ENCODE measurements around the gene GH1.
"Not testable (repeated sequence)": the region's sequence is repeated elsewhere in the genome, so short reads cannot be mapped to it uniquely, and the experiment has no call there.

GH1 gene

DNA sequence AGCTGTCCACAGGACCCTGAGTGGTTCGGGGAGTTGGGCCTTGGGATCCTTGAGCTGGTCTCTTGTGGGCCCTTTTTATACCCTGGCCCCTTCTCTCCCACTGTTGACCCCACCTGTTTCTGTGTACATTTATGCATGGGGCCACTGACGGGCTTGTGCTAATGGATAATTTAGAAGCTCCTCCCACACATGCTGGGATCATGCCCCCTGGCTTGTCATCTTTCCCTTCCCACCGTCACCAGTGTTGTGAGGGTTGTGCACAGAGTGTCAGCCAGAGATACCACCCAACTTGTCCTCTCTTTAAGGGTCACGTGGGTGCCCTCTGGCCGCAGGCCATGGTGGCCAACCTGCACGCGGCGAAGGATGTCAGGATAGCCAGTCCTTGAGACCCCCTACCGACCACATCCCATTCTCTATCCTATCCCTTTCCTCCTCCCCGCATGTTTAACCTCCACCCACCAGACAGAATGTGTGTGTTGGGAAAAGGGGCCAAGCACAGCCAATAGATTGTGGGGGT lies at the start of gene GH1:
TSS of gene GH1 (minus strand) at position 51 of the 517 bp plus-strand sequence. CDS start 63 bp downstream, outside the sequence.
- not testable (repeated sequence) for FAIRE-seq

DNA sequence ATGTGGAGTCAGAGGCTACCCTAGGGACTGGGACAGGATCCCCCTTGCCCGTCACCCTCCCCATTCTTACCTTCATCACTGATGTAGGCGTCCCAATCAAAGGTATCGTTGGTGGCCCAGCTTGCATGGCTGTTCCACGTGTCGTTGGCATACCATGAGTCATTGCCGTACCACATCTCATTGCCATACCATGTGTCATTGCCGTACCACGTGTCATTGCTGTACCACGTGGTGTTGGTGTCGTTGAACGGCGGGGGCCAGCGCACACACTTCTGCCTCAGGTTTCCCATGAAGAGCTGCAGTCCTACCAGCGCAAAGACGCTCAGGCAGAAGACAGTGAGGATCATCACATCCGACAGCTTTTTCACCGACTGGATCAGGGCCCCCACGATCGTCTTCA lies 49.3 kb upstream of the GH1 start:
- FAIRE-seq: no peak

DNA sequence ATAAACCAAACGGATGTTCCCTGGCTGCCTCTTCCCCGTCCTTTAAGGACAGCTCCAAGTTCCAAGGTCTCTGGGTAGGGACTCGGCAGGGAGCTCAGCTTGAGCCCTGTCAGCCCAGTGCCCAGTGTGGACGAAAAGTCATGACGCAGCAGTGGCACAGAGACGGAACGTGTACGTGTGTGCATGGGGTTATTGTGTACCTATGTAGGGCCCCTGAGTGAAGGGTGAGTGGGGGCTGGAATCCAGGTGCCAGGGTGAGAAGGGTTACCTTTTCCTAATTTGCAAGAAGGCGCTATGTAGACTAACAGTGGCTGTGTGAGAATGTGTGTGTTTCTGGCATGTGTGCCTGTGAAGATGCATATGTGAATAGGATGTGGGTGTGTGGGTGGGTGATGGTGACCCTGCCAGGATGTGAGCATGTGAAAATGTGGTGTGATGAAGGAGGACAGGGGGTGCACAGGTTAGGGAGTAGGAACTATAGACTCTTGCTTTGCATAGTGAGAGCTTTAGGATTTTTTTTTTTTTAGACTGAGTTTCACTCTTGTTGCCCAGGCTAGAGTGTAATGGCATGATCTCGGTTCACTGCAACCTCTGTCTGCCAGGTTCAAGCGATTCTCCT lies 48.1 kb upstream of the GH1 start:
- FAIRE-seq: no peak

DNA sequence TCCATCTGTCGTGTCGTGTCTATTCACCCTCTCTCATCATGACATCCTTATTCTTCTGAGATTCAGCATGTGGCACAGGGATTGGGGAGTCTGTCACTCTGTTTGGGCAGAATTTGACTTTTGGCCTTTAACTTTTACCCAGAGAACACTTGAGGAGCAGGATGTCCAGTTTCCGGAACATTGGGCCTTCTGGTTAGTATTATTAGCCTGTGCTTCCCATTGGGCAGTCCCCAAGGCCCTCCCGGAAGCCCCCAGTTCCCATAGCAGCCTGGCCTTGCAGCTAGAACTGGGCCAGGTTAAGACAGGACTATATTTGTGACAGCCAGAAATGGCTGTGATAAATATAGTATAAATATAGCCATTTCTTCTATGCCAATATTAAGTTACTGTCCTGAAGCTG lies 44.5 kb upstream of the GH1 start:
- FAIRE-seq: no peak

DNA sequence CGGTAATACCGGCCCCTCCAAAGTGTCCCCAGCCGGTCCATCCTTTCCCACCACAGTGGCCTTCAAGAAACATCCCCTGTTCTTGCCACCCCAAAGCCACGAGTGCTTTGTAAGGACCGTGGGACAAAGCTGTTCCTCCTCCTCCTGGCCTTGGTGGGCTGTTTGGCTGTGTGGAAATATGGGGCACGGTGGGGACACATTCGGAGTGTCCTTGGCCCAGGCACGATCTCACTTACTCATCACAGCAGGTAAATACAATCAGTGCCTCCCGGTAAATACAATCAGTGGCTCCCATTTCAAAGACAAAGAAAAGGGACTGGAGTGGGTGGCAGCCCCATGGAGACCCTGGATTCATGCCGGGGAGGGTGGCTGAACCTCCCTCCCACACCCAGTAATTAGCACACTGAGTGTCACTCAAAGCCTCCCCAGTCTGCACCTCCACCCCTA lies 43.7 kb upstream of the GH1 start:
- FAIRE-seq: no peak

DNA sequence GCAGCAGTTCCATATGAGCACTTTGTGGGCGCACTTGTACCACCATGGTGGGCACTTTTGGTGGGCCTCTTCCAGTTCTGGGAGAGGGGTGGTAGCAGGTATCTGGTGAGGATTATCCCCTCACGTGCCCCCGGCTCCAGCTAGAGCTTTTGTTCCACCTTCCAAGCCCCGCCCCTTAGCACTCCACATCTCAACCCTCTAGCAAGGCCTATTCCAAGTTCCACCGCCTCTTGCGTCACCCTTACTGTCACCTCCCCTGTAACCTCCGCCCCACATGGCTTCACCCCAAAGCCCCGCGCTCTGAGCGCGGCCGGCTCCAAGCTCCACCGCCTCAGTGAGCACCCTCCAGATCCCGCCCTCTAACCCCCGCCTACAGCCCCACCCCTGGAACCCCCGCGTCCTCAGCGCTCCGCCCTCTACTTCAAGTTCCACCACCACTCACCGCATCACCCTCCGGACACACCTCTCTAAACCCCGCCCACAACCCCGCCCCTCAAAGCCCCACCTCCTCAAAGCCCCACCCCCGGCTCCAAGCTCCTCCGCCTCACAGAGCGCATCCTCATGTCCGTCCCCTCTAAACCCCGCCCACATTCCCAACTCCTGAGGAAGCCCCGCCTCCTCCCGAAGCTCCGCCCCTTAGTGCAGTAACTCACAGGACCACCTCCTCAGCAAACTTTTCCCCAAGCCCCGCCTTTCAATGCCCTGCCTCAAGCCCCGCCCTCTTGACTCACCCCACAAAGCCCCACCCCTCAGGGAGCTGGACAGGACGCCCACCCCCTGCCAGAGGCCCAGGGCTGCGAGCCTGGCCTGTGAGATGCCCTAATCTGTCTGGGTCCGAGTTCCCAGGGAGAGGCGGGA lies 42.9 kb upstream of the GH1 start:
- no peak for FAIRE-seq

DNA sequence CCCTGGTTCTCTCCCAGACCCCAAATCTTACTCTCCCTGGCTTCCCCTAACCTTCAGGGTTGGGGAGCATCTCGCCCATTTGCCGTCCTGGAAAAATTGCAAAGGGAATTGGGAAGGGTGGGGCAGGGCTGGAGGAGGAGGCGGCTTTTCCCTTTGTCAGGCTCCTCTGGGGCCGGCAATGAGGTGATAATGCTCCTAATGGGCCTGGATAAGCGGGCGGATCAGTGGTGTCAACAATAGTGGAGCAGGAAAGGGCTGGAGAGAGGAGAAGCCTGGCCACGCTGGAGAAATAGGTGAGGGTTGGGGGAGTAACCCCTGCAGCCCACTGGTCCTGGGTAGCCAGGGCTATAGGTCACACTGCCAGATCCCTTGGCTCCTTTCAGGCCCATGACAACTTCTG lies 41.8 kb upstream of the GH1 start:
- FAIRE-seq: no peak

DNA sequence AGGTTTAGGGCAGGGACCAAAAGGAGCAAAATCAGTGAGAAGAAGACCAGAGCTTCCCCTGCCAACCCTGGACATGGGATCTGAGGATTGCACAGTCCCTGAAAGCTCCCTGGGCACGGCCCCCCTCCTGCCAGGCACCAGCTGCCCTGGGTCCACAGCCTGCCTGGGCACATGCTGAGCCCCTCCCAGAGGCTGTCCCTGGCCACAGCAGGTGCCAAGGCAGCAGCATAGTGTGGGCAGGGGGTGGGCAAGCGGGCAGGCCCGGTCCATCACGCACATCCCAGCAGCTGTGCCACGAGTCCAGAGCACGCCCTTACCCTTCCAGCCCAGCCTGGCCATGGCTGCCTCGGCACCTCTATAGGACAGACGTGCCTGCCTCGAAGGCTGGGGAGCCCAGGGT lies 41.4 kb upstream of the GH1 start:
- FAIRE-seq: no peak

DNA sequence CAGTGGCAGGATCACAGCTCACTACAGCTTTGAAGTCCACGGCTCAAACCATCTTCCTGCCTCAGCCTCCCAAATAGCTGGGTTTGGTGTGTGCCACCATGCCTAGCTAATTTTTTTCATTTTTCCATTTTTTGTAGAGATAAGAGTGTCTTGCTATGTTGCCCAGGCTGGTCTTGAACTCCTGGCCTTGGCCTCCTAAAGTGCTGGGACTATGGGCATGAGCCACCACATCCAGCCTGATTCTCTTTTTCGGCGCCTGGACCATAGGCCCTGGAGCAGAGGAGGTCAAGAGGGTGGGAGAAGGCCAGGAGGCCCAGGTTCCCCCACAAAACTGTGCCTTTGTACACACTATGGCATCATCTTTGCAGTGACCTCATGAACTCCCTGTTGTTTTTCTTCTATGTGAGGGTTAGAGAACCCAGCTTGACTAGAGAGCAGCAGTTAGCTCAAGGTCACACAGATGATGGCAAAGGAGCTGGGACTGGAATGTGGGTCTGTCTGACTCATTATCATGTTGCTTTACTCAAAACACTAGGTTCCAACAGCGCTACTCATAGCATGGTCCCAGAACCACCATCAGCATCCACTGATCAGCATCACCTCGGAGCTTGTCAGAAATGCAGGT lies 37.8 kb upstream of the GH1 start:
- FAIRE-seq: no peak

DNA sequence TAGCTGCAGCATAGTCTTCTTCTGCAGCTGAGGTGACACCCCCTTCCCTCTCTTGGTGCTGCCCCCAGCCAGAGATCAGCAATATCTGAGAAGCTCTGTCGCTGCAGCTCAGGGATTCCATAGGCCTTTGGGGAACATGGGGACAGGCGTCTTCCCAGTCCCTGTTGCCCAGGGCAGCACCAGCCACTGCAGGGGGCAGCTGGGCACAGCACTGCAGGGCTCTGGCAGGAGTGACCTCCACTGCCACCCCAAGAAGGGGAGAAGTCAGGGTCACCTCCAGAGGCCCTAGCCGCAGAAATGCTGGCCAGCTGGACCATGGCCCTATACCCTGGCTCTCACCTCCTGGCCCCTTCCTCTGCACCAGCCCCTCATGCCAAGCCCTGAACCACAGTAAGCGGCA lies 37.2 kb upstream of the GH1 start:
- no peak for FAIRE-seq

DNA sequence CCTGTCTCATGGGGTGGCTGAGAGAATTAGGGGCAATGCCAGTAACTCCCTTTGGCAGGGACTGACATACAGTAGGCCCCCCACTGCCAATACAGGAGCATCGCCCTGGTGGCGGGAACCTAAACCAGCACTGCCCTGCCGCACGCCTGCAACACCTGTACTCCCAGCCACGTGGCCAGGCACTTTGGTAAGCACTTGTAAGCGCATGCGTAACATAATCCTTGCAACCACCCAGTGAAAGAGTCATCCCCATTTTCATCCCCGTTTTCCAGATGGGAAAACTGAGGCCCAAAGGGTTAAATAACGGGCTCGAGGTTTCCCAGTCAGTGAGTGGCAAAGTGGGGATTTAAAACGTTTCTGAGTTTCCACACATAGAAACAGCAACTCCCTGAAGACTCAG lies 36.6 kb upstream of the GH1 start:
- FAIRE-seq: no peak

DNA sequence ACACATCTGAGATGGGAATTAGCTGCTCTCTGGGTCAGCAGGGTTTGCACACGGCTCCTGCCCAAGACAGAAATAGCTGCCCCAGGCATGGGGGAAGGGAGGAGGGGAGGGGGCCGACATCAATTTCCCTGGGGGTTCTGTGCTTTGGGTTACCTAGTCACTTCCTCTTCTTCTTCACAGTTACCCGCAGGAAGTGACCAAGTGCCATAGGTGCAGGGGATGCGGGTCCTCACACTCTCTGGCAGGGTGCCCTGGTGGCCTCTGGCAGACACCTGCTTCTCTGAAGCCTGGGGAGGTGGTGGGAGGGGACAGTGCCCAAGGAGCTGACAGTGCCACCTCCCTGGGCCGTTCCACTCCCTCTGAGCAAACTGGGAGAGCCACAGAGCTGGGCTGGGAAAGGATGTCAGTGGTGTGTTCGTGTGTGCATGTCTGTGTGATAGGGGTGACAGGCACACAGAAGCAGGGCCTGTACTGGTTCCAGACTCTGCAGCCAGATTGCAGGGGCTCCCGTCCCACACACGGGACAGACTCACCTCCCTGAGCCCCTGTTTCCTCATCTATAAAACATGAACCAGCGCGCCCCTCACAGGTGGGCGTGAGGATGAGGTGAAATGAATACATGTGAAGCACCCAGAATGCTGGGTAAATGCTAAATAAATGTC lies 35.9 kb upstream of the GH1 start:
- no peak for FAIRE-seq

DNA sequence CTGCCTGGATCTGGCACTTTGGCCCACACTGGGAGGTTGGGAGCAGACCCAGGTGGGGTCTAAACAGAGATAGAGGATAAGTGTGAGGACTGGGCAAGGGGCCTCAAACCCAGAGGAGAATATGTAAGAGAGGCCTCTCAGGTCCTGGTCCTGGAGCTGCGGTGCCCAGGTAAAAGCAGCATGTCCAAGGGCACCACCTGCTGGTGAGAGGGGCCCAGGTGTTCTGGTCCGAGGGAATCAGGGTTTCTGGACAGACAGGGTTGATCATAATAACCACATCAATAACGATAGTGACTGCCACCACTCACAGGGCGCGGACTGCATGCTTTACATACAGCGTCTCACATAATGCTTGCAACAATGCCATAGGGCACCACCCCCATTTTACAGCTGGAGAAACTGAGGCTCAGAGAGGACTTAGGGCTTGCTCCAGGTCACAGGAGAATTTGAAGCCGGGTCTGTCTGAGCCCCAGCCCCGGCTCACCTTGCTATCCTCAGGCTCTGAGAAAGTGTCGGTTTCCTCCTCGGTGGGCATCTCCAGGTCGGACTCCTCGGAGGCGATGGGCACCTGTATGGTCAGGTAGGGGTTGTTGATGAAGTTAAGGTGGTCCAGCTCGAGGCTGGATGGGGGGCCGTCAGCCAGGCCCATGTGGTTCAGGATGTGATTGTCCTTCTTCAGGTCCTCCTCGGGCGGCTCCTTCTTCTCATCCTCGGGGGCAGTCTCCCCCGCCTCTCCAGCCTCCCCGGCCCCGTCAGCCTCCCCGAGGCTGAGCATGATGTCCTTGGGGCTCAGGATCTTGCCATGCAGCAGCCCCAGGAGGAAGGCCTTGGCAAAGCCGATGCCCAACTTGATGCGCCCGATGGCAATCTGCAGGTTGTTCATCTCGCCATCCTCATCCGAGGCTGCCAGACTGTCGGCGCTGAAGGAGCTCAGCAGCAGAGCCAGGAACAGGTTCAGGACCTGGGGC lies 32.6 kb upstream of the GH1 start:
- FAIRE-seq: no peak

DNA sequence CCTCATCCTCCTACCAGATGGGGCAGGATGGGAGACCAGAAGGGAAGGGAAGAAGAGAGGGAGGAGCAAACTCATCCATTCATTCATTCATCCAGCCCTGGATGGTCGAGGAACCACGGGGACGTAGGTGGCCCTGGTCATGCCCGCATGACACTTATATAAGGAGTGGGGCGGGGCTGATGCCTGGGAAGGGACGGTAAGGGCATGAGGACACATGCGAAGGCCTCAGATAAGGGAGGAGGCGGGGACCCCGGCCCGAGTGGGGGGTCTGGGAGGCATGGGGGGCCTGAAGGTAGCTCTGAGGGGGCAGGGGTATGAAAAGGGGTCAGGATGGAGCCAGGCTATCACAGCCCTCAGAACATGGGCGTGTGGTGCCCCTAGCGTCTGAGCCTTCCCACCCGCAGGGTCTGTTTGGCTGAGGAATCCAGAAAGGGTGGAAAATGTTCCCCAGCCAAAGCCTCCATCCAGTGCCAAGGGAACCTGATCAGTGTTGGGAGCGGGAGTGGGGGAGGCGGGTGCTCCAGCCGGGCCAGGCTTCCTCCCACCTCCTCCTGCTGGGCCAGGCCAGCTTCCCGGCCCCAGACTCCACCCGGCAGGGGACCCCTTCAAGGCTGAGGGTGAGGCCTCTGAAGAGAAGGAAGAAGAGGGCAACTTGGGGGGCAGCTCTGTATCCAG lies 31.1 kb upstream of the GH1 start:
- no peak for FAIRE-seq

DNA sequence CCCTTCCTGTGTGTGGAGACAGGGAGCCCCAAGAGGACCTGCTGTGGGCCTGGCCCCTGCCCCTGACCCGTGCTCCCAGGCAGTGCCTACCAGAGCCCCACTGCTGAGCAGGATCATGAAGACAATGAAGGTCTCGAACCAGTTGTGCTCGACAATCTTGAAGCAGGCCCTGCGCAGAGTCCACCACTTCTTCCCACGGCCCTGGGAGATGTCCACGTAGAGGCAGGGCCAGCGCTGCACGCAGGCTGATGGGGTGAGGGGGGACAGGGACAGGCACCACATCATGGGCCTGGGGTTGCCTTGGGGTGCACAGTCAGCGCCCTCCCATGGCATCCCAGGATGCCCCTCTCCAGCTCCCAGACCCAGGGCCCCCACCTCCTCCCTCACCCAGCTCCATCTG lies 29.9 kb upstream of the GH1 start:
- no peak for FAIRE-seq

DNA sequence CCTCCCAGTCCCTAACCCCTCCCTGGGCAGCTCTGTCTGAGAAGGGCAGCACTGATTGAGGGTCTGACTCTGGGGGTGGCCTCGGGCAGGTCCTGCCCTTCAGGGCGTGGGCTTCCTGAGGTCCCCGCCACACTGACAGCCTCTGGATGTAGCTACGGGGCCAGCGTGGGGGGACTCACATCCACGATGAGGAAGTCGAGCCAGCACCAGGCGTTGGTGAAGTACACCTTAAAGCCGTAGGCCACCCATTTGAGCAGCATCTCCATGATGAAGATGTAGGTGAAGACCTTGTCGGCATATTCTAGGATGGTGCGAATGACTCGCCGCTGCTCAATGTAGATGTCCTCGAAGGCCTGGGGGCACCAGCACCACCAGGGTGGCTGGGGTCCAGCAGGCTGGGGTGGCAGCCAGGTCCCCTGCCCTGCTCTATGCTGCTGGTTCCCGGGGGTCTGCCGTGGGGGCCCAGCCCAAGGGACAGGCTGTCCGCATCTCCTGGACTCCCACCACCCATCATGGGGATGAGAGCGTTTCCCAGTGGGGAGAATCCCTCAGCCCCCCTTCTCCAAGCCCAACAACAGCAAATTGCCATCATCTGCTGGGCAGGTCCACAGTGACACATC lies 29.2 kb upstream of the GH1 start:
- FAIRE-seq: no peak

DNA sequence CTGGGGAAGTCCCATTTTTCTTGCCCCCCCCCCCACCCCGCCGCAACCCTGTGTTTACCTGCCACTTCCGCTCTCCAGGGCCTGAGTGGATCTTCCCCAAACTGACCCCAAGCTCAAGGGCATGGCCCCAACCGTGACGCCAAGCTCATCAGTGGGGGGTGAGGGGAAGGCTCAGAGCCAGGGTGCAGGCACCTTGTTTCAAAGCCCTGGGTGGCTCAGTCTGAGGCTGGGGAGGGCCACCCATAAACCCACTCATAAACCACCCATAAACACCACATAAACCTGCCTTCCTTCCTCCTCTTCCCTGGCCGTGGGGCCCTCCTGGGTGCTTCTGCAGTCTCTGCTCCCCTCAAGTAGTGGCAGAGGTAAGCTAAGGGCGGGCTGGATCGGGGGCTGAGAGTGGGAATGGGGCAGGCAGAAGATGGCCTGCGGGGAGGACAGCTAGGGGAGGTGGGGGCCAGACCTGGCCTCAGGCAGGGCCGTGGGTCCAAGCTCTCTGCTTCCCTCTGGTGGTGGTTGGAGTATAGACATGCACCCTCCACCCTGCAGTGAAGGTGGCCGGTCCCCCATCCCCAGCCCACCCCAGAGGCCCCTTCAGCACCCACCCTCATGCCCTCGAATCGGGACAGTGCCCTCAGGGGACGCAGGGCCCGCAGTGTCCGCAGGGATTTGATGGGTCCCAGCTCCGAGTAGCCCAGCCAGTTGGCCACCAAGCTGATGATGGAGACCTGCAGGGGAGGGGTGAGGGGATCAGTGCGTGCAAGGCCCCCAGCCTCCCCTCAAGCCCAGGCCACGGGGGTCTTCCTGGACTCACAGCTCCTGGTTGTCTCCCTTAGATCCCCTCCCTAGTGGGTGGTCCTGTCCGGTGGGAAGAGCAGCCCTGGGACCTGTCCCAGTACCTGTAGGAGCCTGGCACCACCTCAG lies 28.1 kb upstream of the GH1 start:
- FAIRE-seq: no peak

DNA sequence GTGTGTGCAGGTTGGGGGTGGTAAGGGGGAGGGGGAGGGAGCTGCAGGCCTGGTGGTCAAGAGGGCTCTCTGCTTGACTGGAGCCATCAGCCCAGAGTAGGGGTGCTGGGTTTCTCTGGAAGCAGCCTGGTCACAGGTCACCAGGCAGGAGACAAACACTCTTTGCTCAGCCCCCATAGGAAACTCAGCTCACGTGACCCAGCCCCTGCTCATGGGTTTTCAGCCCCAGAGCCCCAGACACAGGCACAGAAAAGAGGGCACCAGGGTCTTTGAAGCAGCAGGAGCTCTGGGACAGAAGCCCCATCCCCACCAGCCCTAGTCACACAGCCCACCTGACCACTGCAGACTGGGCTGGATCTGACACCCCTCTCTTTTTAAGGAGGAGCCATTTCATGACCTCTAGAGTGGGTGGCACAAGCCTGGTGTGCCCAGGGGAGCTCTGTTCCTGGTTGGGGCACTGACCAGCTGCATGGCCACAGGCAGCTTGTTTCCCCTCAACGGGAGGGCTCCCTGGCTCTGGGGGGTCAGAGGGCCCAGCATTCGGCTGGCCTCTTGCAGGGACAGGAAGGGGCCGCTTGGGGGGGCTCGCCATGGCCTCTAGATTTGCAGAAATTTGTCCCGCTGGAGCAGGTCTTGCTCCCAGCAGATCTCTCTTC lies 27.3 kb upstream of the GH1 start:
- no peak for FAIRE-seq

All from A204.1 (cell line).